Thyroid gland (tissue), 4 donors: ENCODE results near the gene PPIF.

Source experiments
- CTCF ChIP-seq, 6 experiments: fragments of 200-600 bp in 3 of 6; fragments of 450-650 bp in 3 of 6; sonication (generic) in 3 of 6; IDR thresholded peaks; one replicate each; pipeline ENCODE4 v1.5.1; 2016 to 2019; ENCODE audit warnings: antibody characterized with exemption in 6 of 6, mild to moderate bottlenecking in 2 of 6, inconsistent platforms in 1 of 6, moderate library complexity in 1 of 6
- POLR2A ChIP-seq, 2 donors: fragments of 450-650 bp; IDR thresholded peaks; one replicate each; pipeline ENCODE4 v1.6.1; 2017; ENCODE audit warnings: antibody characterized with exemption in 2 of 2, mild to moderate bottlenecking in 2 of 2, moderate library complexity in 1 of 2

- no peak for TF ChIP-seq POLR2A (IDR thresholded peaks at IDR 0.05)
- no peak for TF ChIP-seq CTCF (IDR thresholded peaks at IDR 0.05)
Observed at GRCh38 chr10:79336739-79337138, 10.5 kb upstream of the PPIF start.
